Right lobe of liver (tissue), 4 donors: ENCODE results near the gene ZFP92.

Source experiments
- CTCF ChIP-seq, 4 donors: fragments of 200-600 bp in 3 of 4; fragments of 450-650 bp in 1 of 4; IDR thresholded peaks; one replicate each; pipeline versions ENCODE4 v1.5.1 to v1.8.0; 2016 to 2022; ENCODE audit warnings: antibody characterized with exemption in 4 of 4, mild to moderate bottlenecking in 2 of 4
- POLR2A ChIP-seq: fragments of 450-650 bp; IDR thresholded peaks from one replicate; pipeline ENCODE4 v1.6.1; 2017; ENCODE audit warnings: antibody characterized with exemption, mild to moderate bottlenecking
- donor health status: DM: no; HTN: no; CAD: no.
- donor health status: DM: no; HTN: no; CAD: no.
- donor health status: DM: no; HTN: yes; CAD: no.

GRCh38 chrX:153423652-153424051 lies 12.4 kb downstream of the ZFP92 start:
- no peak for TF ChIP-seq CTCF (IDR thresholded peaks at IDR 0.05)
- no peak for TF ChIP-seq POLR2A
